HS-27A (cell line): ENCODE data around the gene LINGO4.

ENCODE experiments used
- DNase-seq: peaks from one replicate; pipeline ENCODE4 v3.0.0-alpha.2; 2012; ENCODE audit warnings: low read depth, missing footprints

The LINGO4 gene, protein sequence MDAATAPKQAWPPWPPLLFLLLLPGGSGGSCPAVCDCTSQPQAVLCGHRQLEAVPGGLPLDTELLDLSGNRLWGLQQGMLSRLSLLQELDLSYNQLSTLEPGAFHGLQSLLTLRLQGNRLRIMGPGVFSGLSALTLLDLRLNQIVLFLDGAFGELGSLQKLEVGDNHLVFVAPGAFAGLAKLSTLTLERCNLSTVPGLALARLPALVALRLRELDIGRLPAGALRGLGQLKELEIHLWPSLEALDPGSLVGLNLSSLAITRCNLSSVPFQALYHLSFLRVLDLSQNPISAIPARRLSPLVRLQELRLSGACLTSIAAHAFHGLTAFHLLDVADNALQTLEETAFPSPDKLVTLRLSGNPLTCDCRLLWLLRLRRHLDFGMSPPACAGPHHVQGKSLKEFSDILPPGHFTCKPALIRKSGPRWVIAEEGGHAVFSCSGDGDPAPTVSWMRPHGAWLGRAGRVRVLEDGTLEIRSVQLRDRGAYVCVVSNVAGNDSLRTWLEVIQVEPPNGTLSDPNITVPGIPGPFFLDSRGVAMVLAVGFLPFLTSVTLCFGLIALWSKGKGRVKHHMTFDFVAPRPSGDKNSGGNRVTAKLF

GRCh38 chr1:151805066-151805820 lies at the start of gene LINGO4:
Gene LINGO4, minus strand, starts transcription at chr1:151805419. Its CDS starts 2,715 bp downstream, at chr1:151802704.
- no peak for DNase-seq

DNA sequence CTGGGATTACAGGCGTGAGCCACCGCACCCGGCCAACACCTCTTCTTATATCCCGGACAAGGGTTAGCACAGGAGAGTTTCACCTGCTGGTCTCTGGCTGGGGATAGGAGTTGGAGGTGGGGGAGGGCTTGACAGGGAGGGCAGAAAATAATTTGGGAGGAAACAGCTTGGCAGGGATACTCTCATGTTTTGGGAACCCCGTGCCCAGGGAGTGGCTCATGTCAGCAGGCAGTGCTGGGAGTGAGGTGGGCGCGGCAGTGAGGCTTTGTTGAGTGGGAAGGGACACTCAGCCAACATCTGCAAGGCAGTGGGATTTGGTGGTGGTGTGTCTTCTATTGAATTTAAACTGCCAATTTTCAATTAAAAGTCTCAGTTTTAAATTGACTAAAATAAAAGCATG lies 49.4 kb upstream of the LINGO4 start:
- no peak for DNase-seq

GRCh38 chr1:151853411-151853943 lies 48.3 kb upstream of the LINGO4 start, which contains the start of gene THEM5:
Gene THEM5, minus strand, starts transcription at chr1:151853712. Its CDS starts 147 bp downstream, at chr1:151853565.
- DNase-seq, result no peak

DNA sequence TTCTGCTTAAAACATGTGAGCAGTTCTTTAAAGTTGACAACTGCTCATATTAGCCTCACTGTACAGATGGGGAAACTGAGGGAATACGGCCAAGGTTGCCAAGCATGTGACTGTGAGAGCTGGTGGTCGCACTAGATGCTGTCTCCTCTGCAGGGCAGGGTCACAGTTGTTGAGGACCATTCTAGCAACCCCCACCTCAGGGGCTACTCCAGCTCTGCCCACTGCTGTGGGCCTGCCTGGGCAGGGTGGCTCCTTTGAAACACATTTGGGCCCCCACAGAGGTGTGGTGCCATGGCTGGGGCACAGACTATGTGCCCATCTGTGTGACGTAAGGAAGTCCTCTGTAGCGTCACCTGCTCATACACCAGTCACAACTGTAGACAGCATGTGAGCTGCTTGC lies 47.5 kb upstream of the LINGO4 start:
- DNase-seq, result no peak

DNA sequence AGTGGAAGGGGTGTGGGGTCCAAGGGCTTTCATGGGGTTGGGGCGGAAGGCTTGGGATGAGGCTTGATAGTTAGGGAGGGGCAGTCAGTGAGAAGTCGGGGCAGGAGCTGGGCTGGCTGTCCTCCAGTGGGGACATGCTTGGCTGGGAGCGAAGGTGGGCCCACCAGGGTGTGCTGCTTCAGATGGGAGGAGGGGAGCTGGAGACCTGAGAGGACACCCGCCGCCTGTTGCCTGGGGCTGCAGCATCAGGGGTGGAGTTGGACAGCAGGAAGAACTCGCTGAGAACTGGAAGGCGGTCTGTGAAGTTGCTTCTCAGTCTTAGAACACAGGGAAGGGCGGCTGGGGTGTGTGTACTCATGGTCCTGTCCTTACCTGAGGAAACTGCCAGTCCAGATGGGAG lies 46.7 kb upstream of the LINGO4 start:
- no peak for DNase-seq

GRCh38 chr1:151849871-151850270 lies 44.7 kb upstream of the LINGO4 start:
- no peak for DNase-seq

- DNase-seq, result no peak
Observed at GRCh38 chr1:151849126-151849525, 43.9 kb upstream of the LINGO4 start.

GRCh38 chr1:151847867-151848596 lies 42.8 kb upstream of the LINGO4 start:
- DNase-seq, result no peak

DNA sequence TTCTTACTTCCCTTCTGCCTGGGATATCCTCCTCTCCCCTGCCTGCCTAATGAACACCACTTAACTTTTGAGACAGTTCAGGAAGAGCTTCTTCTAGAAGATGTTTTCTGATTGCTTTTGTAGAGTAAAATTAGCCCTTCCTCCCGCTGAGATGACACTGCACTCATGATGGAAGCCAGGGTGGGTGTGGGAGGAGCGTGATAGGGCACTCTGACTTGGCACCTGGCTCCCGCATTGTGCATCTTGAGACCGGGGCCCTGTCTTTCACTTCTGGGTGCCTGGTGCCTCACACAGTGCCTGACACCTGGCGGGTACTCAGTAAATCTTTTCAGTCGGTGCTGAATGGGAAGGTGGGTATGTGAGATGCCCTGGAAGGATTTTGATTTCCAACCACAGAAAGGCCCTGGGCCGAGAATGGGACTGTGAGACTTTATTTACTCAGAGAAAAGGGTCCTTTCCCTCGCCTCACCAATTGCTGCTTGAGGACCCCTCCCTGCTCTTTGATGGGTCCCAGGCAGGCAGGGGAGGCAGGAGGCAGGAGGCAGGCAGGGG lies 41.5 kb upstream of the LINGO4 start:
- DNase-seq, result no peak

DNA sequence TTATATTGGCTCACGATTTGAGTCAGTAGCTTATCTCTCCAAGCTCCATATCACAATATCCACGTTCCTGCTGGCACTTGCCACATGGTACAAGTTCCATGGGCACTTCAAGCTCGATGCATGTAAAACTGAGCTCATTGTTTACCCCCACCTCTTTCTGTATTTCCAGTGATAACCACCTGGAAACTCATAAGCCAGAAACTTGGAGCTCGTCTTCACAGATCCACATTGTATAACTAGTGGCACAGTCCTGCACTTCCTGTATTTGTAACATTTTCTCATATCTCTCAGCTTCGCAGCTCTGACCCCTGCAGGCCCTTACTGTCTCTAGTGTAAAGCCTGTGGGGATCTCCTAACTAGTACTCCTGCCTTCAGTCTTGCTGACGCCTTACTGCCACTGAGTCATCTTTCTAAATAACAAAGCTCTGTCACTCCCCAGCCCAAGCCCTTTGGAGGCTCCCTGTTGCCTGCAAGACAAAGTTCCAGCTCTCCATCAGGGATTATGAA lies 40.9 kb upstream of the LINGO4 start:
- peak; percentile 5 for DNase-seq

- no peak for DNase-seq
Observed at GRCh38 chr1:151843398-151843797, 38.2 kb upstream of the LINGO4 start.

DNA sequence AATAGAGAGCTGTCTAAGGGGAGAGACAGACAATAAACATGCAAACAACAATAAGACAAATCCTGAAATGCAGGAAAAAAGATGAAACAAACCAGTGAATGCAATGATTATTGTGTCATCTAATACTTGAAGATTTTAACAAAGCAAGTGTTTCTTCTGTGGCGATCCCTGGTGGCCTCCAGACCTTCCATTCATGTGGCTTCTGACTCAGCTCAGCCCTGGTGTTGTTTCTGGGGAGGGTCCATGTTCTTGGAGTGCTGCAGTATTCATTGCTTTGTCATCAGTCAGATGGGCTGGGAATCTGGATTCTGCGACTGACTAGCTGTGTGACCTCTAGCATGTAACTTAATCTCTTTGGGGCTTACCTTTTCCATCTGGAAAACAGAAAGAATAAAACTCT lies 35.9 kb upstream of the LINGO4 start:
- peak; percentile 41 for DNase-seq

DNA sequence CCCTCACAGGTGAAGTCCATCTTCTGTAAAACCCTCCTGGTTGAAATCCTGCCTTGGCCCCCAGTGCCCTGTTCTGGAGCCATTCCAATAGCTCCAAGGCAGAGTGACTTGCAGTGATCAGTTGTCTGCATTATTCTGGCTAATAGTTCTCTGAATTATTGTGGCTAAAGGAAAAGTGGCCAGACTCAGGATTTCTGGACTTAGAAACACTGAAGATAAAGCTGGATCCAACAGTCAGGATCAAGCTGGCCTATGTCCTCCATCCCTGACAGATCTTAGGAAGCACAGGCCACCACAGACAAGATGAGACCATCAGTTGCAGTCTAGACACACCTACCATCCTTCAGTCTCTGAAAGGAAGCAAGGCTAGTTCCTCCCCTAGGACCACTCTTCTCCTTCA lies 35.2 kb upstream of the LINGO4 start:
- no peak for DNase-seq

GRCh38 chr1:151839457-151840403 lies 34.5 kb upstream of the LINGO4 start, which contains the start of gene C2CD4D:
Gene C2CD4D, minus strand, starts transcription at chr1:151839820. Its CDS starts 831 bp downstream, at chr1:151838989.
- no peak for DNase-seq

GRCh38 chr1:151839082-151839412 lies 33.8 kb upstream of the LINGO4 start:
- DNase-seq, result no peak

DNA sequence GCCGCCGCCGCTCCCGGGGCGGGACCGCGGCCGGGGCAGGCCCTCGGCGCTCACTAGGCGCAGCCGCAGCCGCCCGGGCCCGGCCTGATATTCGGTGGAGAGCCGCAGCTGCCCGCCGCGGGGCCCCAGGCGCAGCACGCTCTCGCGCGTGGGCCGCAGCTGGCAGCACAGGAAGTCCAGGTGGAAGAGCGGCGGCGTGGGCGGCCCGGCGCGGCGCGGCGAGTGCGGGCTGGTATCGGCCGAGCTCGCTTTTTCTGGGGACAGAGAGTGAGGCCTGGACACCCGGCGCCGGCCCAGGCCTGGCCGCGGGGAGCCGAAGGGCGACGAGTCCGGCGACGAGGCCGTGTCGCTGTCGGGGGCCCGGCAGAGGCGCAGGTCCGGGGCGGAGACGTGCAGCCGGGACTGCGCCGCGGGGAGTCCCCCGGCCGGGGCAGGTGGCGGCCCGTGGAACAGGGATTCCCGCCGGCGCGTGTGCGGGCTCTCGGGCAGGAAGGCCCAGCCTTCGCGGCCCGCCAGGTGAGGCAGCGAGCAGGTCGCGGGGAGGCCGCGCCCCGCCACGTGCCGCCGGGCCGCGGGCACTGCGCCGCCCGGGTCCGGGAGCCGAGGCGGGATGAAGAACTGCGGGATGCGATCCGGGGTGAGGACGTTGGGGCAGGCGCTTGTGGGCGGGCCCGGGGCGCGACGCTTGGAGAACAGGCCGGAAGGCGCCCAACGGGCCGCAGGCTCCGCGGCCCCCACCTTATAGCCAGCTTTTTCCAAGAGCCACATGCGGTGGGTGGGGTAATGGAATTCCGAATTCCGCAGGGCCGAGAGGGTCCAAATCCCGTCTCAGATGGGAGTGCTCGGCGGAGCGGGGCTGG lies 33.2 kb upstream of the LINGO4 start:
- DNase-seq, result no peak

GRCh38 chr1:151837884-151838221 lies 32.6 kb upstream of the LINGO4 start:
- no peak for DNase-seq

- no peak for DNase-seq
Observed at GRCh38 chr1:151837197-151837596, 32.0 kb upstream of the LINGO4 start.

DNA sequence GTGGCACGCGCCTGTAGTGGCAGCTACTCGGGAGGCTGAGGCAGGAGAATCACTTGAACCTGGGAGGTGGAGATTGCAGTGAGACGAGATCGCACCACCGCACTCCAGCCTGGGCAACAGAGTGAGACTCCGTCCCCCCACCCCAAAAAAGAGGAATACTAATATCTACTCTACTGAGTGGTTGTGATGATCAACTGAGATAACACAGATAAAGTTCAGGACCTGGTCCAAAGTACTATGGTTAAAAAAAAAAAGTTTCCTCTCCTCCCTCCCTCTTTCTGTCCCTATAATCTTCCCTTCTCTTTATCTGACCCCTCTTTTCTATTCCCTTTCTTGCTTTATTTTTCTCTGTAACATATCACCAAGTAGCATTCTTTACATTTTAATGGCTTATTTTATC lies 30.4 kb upstream of the LINGO4 start:
- no peak for DNase-seq
